CD14-positive monocyte (primary cell): Measurements from ENCODE around the gene DLG1. TPM values are rescaled to one million over a fixed set of nuclear protein-coding genes. Genes with fewer than 3 reads are reported as not detected.

ENCODE experiments used
- DNase-seq, 3 donors: peaks; one replicate each; pipeline ENCODE4 v3.0.0-alpha.2; 2011 to 2022
- H2AFZ ChIP-seq: 2 replicates; pipeline ENCODE4 v1.6.0; 2012; ENCODE audit warnings: mild to moderate bottlenecking, low read depth, low read length, inconsistent platforms; ENCODE audit not compliant: insufficient read depth, poor library complexity, severe bottlenecking
- H3K27ac ChIP-seq, 2 donors: 1 replicate in 1 of 2; 2 replicates in 1 of 2; pipeline ENCODE4 v1.5.1; 2012 to 2013; ENCODE audit warnings: low read length in 2 of 2, control low read depth in 1 of 2, inconsistent platforms in 1 of 2, low read depth in 1 of 2, mild to moderate bottlenecking in 1 of 2
- H3K27me3 ChIP-seq, 2 donors: one replicate each; pipeline versions ENCODE4 v1.6.0 to v1.6.1; 2011 to 2013; ENCODE audit warnings: low read length in 2 of 2; ENCODE audit not compliant: control insufficient read depth in 2 of 2, insufficient read depth in 2 of 2
- H3K36me3 ChIP-seq, 2 donors: replicated peaks in 1 of 2; 1 replicate in 1 of 2; 2 replicates in 1 of 2; pipeline versions ENCODE4 v1.5.1 to v1.6.1; 2012 to 2013; ENCODE audit warnings: low read length in 2 of 2, control low read depth in 1 of 2, inconsistent platforms in 1 of 2, mild to moderate bottlenecking in 1 of 2; ENCODE audit not compliant: insufficient read depth in 2 of 2, control insufficient read depth in 1 of 2
- H3K4me1 ChIP-seq, 2 donors: 1 replicate in 1 of 2; 2 replicates in 1 of 2; pipeline versions ENCODE4 v1.5.1 to v1.6.1; 2012 to 2013; ENCODE audit warnings: low read length in 2 of 2, control low read depth in 1 of 2, inconsistent platforms in 1 of 2, mild to moderate bottlenecking in 1 of 2, moderate library complexity in 1 of 2; ENCODE audit not compliant: insufficient read depth in 2 of 2, control insufficient read depth in 1 of 2
- H3K4me2 ChIP-seq: replicated peaks from 2 replicates; pipeline ENCODE3; 2012; ENCODE audit warnings: low read length, moderate library complexity, mild to moderate bottlenecking; ENCODE audit not compliant: poor library complexity, severe bottlenecking; ENCODE audit errors: extremely low read depth
- H3K4me3 ChIP-seq, 3 experiments: fragments of 200-600 bp in 1 of 3; sonication (generic) in 1 of 3; replicated peaks in 1 of 3; 1 replicate in 2 of 3; 2 replicates in 1 of 3; pipeline ENCODE4 v1.5.1; 2011 to 2013; ENCODE audit warnings: low read length in 3 of 3, mild to moderate bottlenecking in 3 of 3, control low read depth in 2 of 3, low read depth in 2 of 3, inconsistent platforms in 1 of 3, moderate library complexity in 1 of 3
- H3K79me2 ChIP-seq: 2 replicates; pipeline ENCODE4 v1.6.0; 2012; ENCODE audit warnings: mild to moderate bottlenecking, control low read depth, inconsistent platforms, low read length, moderate library complexity; ENCODE audit not compliant: insufficient read depth
- H3K9ac ChIP-seq: 2 replicates; pipeline ENCODE4 v1.6.0; 2017; ENCODE audit warnings: low read length, mild to moderate bottlenecking; ENCODE audit not compliant: insufficient read depth, poor library complexity, severe bottlenecking
- H3K9me3 ChIP-seq, 2 donors: replicated peaks in 1 of 2; 1 replicate in 1 of 2; 2 replicates in 1 of 2; pipeline versions ENCODE4 v1.5.1 to v1.6.1; 2012 to 2013; ENCODE audit warnings: low read length in 2 of 2, control low read depth in 1 of 2; ENCODE audit not compliant: control insufficient read depth in 1 of 2, insufficient read depth in 1 of 2
- H4K20me1 ChIP-seq: 2 replicates; pipeline ENCODE4 v1.6.0; 2012; ENCODE audit warnings: mild to moderate bottlenecking, low read length, control low read depth, moderate library complexity; ENCODE audit not compliant: insufficient read depth
- H3K27ac Mint-ChIP-seq, 7 donors: one replicate each; pipeline ENCODE4 v1.8.0; 2020; ENCODE audit warnings: mild to moderate bottlenecking in 7 of 7, mixed read lengths in 7 of 7, moderate library complexity in 6 of 7, inconsistent platforms in 2 of 7
- H3K27me3 Mint-ChIP-seq, 3 donors: one replicate each; pipeline ENCODE4 v1.8.0; 2021 to 2022; ENCODE audit warnings: low read depth in 3 of 3, mild to moderate bottlenecking in 3 of 3, mixed read lengths in 3 of 3, moderate library complexity in 3 of 3, inconsistent platforms in 1 of 3
- H3K36me3 Mint-ChIP-seq, 2 donors: one replicate each; pipeline ENCODE4 v1.8.0; 2020; ENCODE audit warnings: mixed read lengths in 2 of 2, inconsistent platforms in 1 of 2, mild to moderate bottlenecking in 1 of 2
- H3K4me1 Mint-ChIP-seq: one replicate; pipeline ENCODE4 v1.8.0; 2020; ENCODE audit warnings: mild to moderate bottlenecking, mixed read lengths
- H3K4me3 Mint-ChIP-seq, 2 donors: one replicate each; pipeline ENCODE4 v1.8.0; 2020; ENCODE audit warnings: mild to moderate bottlenecking in 2 of 2, mixed read lengths in 2 of 2, moderate library complexity in 1 of 2
- H3K9me3 Mint-ChIP-seq, 7 donors: one replicate each; pipeline ENCODE4 v1.8.0; 2020 to 2022; ENCODE audit warnings: mixed read lengths in 7 of 7, mild to moderate bottlenecking in 6 of 7, moderate library complexity in 6 of 7, inconsistent platforms in 2 of 7
- WGBS: methylation state at CpG from one replicate; pipeline ENCODE4 v1.1.5; 2013; ENCODE audit warnings: missing lambda C conversion rate; ENCODE audit not compliant: insufficient coverage; 5-methylcytosine and 5-hydroxymethylcytosine counted together
- intact Hi-C, 2 donors: fragments of 100-400 bp; cut with micrococcal nuclease; formaldehyde crosslinking; loops; one replicate each; pipeline versions ENCODE4 v1.15.0 to v1.15.1; 2023
- polyA plus RNA-seq, 3 donors: library from polyadenylated mRNA; depleted of rRNA in 1 of 3; unstranded in 2 of 3; stranded (reverse) in 1 of 3; fragments of 300-500 nt in 2 of 3; fragments of >200 nt in 1 of 3; fragmentation: Illumina TruSeq in 2 of 3; gene quantifications; 1 replicate in 2 of 3; 2 replicates in 1 of 3; pipeline ENCODE4 v1.2.3, GENCODE V29; 2012 to 2021
- TF ChIP-seq, protein P1 (sequence below): fragments of 200-600 bp; IDR thresholded peaks from one replicate; pipeline ENCODE4 v1.8.0; 2022; ENCODE audit warnings: antibody characterized with exemption, mild to moderate bottlenecking

DLG1 gene
- polyA plus RNA-seq, 3 donors = 6.5 to 21.9 (median 10.2) TPM

DNA sequence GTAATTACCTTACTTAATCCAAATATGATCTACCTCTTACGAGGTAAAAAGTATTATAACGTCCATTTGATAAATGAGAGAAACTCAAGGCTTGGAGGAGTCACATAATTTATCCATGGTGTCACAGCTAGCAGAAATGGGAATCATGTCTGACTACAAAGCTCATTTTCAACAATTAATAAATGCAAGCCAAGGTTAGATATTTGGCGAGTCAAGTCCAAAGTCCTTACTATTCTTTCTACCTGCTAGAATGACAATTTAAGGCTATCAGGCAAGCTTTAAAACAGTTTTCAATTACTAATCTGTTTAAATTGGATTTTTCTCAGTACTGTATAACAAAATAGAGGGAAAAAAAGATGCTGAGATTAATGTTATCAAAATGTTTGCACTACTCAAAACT is 68.6 kb downstream of the DLG1 start:
- Mint-ChIP-seq H3K4me3 (no peak overlapping the region), H3K4me1 (peaks cover 5% of the 10 kb centered on the region), H3K36me3 (peaks cover 7 to 8% of the 10 kb centered on the region in 2 donors), H3K27ac (no peak overlapping the region), H3K9me3 (no peaks in the 10 kb centered on the region), H3K27me3 (no peaks in the 10 kb centered on the region)
- peaks cover 45% of the 10 kb centered on the region for H3K79me2 ChIP-seq
- H3K9me3 ChIP-seq = no peaks in the 10 kb centered on the region
- H3K36me3 ChIP-seq = no peaks in the 10 kb centered on the region
- peaks cover 31% of the 10 kb centered on the region for H4K20me1 ChIP-seq
- no peaks in the 10 kb centered on the region for H3K4me1 ChIP-seq
- no peak overlapping the region for H3K4me3 ChIP-seq
- TF ChIP-seq, protein P1, sequence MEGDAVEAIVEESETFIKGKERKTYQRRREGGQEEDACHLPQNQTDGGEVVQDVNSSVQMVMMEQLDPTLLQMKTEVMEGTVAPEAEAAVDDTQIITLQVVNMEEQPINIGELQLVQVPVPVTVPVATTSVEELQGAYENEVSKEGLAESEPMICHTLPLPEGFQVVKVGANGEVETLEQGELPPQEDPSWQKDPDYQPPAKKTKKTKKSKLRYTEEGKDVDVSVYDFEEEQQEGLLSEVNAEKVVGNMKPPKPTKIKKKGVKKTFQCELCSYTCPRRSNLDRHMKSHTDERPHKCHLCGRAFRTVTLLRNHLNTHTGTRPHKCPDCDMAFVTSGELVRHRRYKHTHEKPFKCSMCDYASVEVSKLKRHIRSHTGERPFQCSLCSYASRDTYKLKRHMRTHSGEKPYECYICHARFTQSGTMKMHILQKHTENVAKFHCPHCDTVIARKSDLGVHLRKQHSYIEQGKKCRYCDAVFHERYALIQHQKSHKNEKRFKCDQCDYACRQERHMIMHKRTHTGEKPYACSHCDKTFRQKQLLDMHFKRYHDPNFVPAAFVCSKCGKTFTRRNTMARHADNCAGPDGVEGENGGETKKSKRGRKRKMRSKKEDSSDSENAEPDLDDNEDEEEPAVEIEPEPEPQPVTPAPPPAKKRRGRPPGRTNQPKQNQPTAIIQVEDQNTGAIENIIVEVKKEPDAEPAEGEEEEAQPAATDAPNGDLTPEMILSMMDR = no peak
- no peak overlapping the region for H3K9ac ChIP-seq
- H3K4me2 ChIP-seq = no peak overlapping the region
- no peak overlapping the region for H3K27ac ChIP-seq
- no peaks in the 10 kb centered on the region for H3K27me3 ChIP-seq
- intact Hi-C loops = no loop called here
- no peak for DNase-seq
- WGBS = no CpG with 5 or more reads among the region's 3 CpGs
- H2AFZ ChIP-seq = no peak overlapping the region

DNA sequence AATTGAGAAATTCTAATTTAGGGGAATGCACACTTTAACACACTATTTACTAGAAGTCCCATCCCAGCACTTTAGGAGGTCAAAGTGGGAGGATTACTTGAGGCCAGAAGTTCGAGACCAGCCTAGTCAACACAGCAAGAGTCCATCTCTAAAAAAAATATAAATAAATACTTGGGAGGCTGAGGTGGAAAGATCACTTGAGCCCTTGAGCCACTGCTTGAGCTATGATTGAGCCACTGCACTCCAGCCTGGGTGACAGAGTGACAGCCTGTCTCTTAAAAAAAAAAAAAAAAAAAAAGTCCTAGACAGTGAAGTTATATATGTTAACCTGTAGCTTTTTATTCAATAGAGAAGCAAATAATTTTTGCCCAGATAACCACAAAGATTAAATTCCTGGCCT is 69.2 kb downstream of the DLG1 start:
- TF ChIP-seq, protein P1 = no peak
- Mint-ChIP-seq H3K4me3 (no peak overlapping the region), H3K9me3 (no peaks in the 10 kb centered on the region), H3K27me3 (no peaks in the 10 kb centered on the region), H3K36me3 (peaks cover 3 to 5% of the 10 kb centered on the region in 2 donors), H3K27ac (no peak overlapping the region), H3K4me1 (peaks cover 11% of the 10 kb centered on the region)
- Histone ChIP-seq H3K36me3 (no peaks in the 10 kb centered on the region), H3K4me1 (peaks cover 0 to 4% of the 10 kb centered on the region in 2 donors), H3K4me3 (no peak overlapping the region), H3K27me3 (no peaks in the 10 kb centered on the region), H3K27ac (no peak overlapping the region), H3K9me3 (no peaks in the 10 kb centered on the region), H3K79me2 (peaks cover 42% of the 10 kb centered on the region), H3K4me2 (no peak overlapping the region), H3K9ac (no peak overlapping the region), H2AFZ (no peak overlapping the region), H4K20me1 (peaks cover 36% of the 10 kb centered on the region)
- WGBS = no CpG with 5 or more reads among the region's 1 CpG
- no peak for DNase-seq
- intact Hi-C loops = no loop called here
